Loucy (cell line): ENCODE data around the gene TMEM131.

Experiments used
- EZH2phosphoT487 ChIP-seq: fragments of 200-600 bp; IDR thresholded peaks from 2 replicates; pipeline ENCODE4 v1.6.1; 2018; ENCODE audit warnings: antibody characterized with exemption, mild to moderate bottlenecking, moderate library complexity, borderline replicate concordance
- TF ChIP-seq, protein P1 (sequence below): fragments of 200-600 bp; sonication (generic); conservative IDR thresholded peaks from 2 replicates; pipeline ENCODE4 v1.5.1; 2014; ENCODE audit warnings: mild to moderate bottlenecking, antibody characterized with exemption, low read length

DNA sequence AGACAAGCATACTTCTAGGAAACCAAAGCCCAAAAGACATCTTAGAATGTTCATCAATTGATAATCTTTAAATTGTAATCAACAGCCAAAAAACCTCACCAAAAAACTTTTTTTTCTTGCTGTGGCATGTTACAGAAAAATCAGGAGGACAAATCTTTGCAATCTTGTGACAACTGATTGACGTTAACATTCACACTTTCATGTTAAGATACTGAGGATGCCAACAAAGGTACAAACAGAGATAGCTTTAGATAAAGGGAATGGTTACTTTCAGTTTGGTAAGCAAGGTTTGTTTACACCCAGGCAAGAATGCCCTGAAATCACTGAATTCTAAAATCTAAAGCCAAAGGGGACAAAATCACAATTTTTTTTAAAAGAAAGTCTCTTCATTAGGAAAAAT, 190.0 kb downstream of the TMEM131 start:
- TF ChIP-seq, protein P1, sequence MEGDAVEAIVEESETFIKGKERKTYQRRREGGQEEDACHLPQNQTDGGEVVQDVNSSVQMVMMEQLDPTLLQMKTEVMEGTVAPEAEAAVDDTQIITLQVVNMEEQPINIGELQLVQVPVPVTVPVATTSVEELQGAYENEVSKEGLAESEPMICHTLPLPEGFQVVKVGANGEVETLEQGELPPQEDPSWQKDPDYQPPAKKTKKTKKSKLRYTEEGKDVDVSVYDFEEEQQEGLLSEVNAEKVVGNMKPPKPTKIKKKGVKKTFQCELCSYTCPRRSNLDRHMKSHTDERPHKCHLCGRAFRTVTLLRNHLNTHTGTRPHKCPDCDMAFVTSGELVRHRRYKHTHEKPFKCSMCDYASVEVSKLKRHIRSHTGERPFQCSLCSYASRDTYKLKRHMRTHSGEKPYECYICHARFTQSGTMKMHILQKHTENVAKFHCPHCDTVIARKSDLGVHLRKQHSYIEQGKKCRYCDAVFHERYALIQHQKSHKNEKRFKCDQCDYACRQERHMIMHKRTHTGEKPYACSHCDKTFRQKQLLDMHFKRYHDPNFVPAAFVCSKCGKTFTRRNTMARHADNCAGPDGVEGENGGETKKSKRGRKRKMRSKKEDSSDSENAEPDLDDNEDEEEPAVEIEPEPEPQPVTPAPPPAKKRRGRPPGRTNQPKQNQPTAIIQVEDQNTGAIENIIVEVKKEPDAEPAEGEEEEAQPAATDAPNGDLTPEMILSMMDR, result no peak
- TF ChIP-seq EZH2phosphoT487, result no peak
